Fibroblast of lung (primary cell): ENCODE data around the gene C16orf95. TPM values are rescaled to one million over a fixed set of nuclear protein-coding genes. Genes with fewer than 3 reads are reported as not detected.

Experiments
- DNase-seq, 2 donors: peaks; one replicate each; pipeline versions ENCODE4 v3.0.0 to v3.0.0-alpha.2; 2010; ENCODE audit warnings: low read depth in 2 of 2
- H2AFZ ChIP-seq: 2 replicates; pipeline ENCODE4 v1.5.1; 2012; ENCODE audit warnings: low read length, control low read depth, inconsistent platforms
- H3K27ac ChIP-seq: 2 replicates; pipeline ENCODE4 v1.5.1; 2011; ENCODE audit warnings: low read length, control low read depth; ENCODE audit not compliant: insufficient read depth
- H3K27me3 ChIP-seq: 2 replicates; pipeline ENCODE4 v1.5.1; 2011; ENCODE audit warnings: mild to moderate bottlenecking, low read length; ENCODE audit not compliant: control insufficient read depth, insufficient read depth
- H3K36me3 ChIP-seq: 2 replicates; pipeline ENCODE4 v1.5.1; 2011; ENCODE audit warnings: low read length; ENCODE audit not compliant: control insufficient read depth, insufficient read depth
- H3K4me1 ChIP-seq: 2 replicates; pipeline ENCODE4 v1.5.1; 2011; ENCODE audit warnings: low read length; ENCODE audit not compliant: control insufficient read depth, insufficient read depth; ENCODE audit errors: extremely low read depth
- H3K4me2 ChIP-seq: 2 replicates; pipeline ENCODE4 v1.5.1; 2011; ENCODE audit warnings: low read length, control low read depth; ENCODE audit not compliant: insufficient read depth; ENCODE audit errors: extremely low read depth
- H3K4me3 ChIP-seq, 4 experiments: fragments of 200-600 bp in 1 of 4; sonication (generic) in 1 of 4; replicated peaks in 1 of 4; 2 replicates each; pipeline ENCODE4 v1.5.1; 2011 to 2016; ENCODE audit warnings: low read length in 4 of 4, low read depth in 3 of 4, mild to moderate bottlenecking in 3 of 4, control low read depth in 2 of 4, inconsistent platforms in 1 of 4, mixed read lengths in 1 of 4; ENCODE audit not compliant: insufficient read depth in 1 of 4; ENCODE audit errors: control extremely low read depth in 1 of 4
- H3K79me2 ChIP-seq: 2 replicates; pipeline ENCODE4 v1.5.1; 2012; ENCODE audit warnings: mild to moderate bottlenecking, low read length, inconsistent platforms; ENCODE audit not compliant: control insufficient read depth, insufficient read depth
- H3K9ac ChIP-seq: 2 replicates; pipeline ENCODE4 v1.5.1; 2011; ENCODE audit warnings: mild to moderate bottlenecking, low read length, control low read depth; ENCODE audit not compliant: insufficient read depth
- H3K9me3 ChIP-seq: 2 replicates; pipeline ENCODE4 v1.5.1; 2012; ENCODE audit warnings: low read depth, low read length; ENCODE audit not compliant: control insufficient read depth, insufficient read depth
- H4K20me1 ChIP-seq: 2 replicates; pipeline ENCODE4 v1.5.1; 2011; ENCODE audit warnings: low read length; ENCODE audit not compliant: control insufficient read depth, insufficient read depth; ENCODE audit errors: extremely low read depth
- CTCF ChIP-seq, 2 donors: IDR thresholded peaks in 1 of 2; conservative IDR thresholded peaks in 1 of 2; 1 replicate in 1 of 2; 2 replicates in 1 of 2; pipeline ENCODE4 v1.5.1; 2011 to 2012; ENCODE audit warnings: low read length in 2 of 2, control low read depth in 1 of 2, inconsistent platforms in 1 of 2, low read depth in 1 of 2, mild to moderate bottlenecking in 1 of 2
- EZH2 ChIP-seq: IDR thresholded peaks from 2 replicates; pipeline ENCODE4 v1.5.1; 2012; ENCODE audit warnings: low read length, control low read depth, mild to moderate bottlenecking; ENCODE audit errors: missing control alignments
- polyA minus RNA-seq: library from RNA; depleted of rRNA, polyadenylated mRNA; stranded (reverse); fragments of >200 nt; gene quantifications from 2 replicates; pipeline ENCODE4 v1.2.3, GENCODE V29; 2011; ENCODE audit warnings: low replicate concordance
- polyA plus RNA-seq, 2 donors: library from polyadenylated mRNA; depleted of rRNA in 1 of 2; stranded (reverse) in 1 of 2; unstranded in 1 of 2; fragments of >200 nt; gene quantifications; 2 replicates each; pipeline ENCODE4 v1.2.1, GENCODE V29; 2011 to 2012; ENCODE audit warnings: missing spikeins in 1 of 2
- total RNA-seq: library from RNA; depleted of rRNA; stranded (reverse); fragments of >200 nt; gene quantifications from 2 replicates; pipeline ENCODE4 v1.2.1, GENCODE V29; 2014

C16orf95 gene
- total RNA-seq (3.1 and 5.4 TPM in 2 replicates), polyA plus RNA-seq (1.3 and 2.4 TPM in 2 replicates), polyA minus RNA-seq (0.82 and 4.6 TPM in 2 replicates)
- 5.4 and 8.8 TPM in 2 replicates for polyA plus RNA-seq (2012)

- Histone ChIP-seq H4K20me1 (no peaks in the 10 kb centered on the region), H3K36me3 (no peaks in the 10 kb centered on the region), H3K9me3 (no peaks in the 10 kb centered on the region), H2AFZ (peak within 1 kb of the TSS; percentile 74), H3K4me2 (peak within 1 kb of the TSS; percentile 100), H3K9ac (peak within 1 kb of the TSS; percentile 87), H3K27ac (peak within 1 kb of the TSS; percentile 85), H3K4me1 (peaks cover 5% of the 10 kb centered on the region), H3K27me3 (no peaks in the 10 kb centered on the region), H3K4me3 (peak within 1 kb of the TSS; percentile 64 to 98 (median 80)), H3K79me2 (peaks cover 16% of the 10 kb centered on the region)
- TF ChIP-seq CTCF (conservative IDR thresholded peaks at IDR 0.05 in 1 of 2, IDR thresholded peaks at IDR 0.05 in 1 of 2; ENCODE audit: low read depth in 1 of 2, low read length in 2 of 2): peak; percentile 53 to 69
- no peak for TF ChIP-seq EZH2
- DNase-seq: peak; percentile 93 to 96
Observed at GRCh38 chr16:87316923-87317749, at the start of gene C16orf95. TSS of gene C16orf95 (minus strand) at chr16:87317392. CDS start at chr16:87317242, 150 bp downstream.

- no peak overlapping the region for H3K4me2 ChIP-seq
- H4K20me1 ChIP-seq: no peaks in the 10 kb centered on the region
- no peak overlapping the region for H3K27ac ChIP-seq
- no peak overlapping the region for H3K4me3 ChIP-seq
- H2AFZ ChIP-seq: no peak overlapping the region
- H3K27me3 ChIP-seq: no peaks in the 10 kb centered on the region
- no peak overlapping the region for H3K9ac ChIP-seq
- peaks cover 7% of the 10 kb centered on the region for H3K4me1 ChIP-seq
- no peak for DNase-seq
- H3K36me3 ChIP-seq: no peaks in the 10 kb centered on the region
- TF ChIP-seq EZH2 (no peak), CTCF (conservative IDR thresholded peaks at IDR 0.05 in 1 of 2, IDR thresholded peaks at IDR 0.05 in 1 of 2; ENCODE audit: low read depth in 1 of 2, low read length in 2 of 2) (no peak)
- no peaks in the 10 kb centered on the region for H3K9me3 ChIP-seq
- H3K79me2 ChIP-seq: peaks cover 35% of the 10 kb centered on the region
Observed at GRCh38 chr16:87366930-87367329, 49.7 kb upstream of the C16orf95 start.

GRCh38 chr16:87366288-87366687 is 49.1 kb upstream of the C16orf95 start:
- Histone ChIP-seq H3K9ac (no peak overlapping the region), H3K36me3 (no peaks in the 10 kb centered on the region), H3K9me3 (no peaks in the 10 kb centered on the region), H3K27me3 (no peaks in the 10 kb centered on the region), H3K79me2 (peaks cover 34% of the 10 kb centered on the region), H3K4me2 (no peak overlapping the region), H2AFZ (no peak overlapping the region), H3K4me3 (no peak overlapping the region), H3K4me1 (peaks cover 7% of the 10 kb centered on the region), H3K27ac (no peak overlapping the region), H4K20me1 (no peaks in the 10 kb centered on the region)
- no peak for DNase-seq
- no peak for TF ChIP-seq CTCF (conservative IDR thresholded peaks at IDR 0.05 in 1 of 2, IDR thresholded peaks at IDR 0.05 in 1 of 2; ENCODE audit: low read depth in 1 of 2, low read length in 2 of 2)
- no peak for TF ChIP-seq EZH2
